Tibial nerve (tissue), 4 donors: ENCODE data around the gene TRIM34.

ENCODE experiments used
- CTCF ChIP-seq, 5 experiments: fragments of 200-600 bp in 3 of 5; fragments of 450-650 bp in 2 of 5; sonication (generic) in 3 of 5; IDR thresholded peaks; one replicate each; pipeline ENCODE4 v1.5.1; 2016 to 2019; ENCODE audit warnings: antibody characterized with exemption in 5 of 5, mild to moderate bottlenecking in 3 of 5, moderate library complexity in 2 of 5
- EP300 ChIP-seq, 2 donors: sonication (generic); formaldehyde crosslinking; IDR thresholded peaks; one replicate each; pipeline ENCODE4 v1.6.1; 2017; ENCODE audit warnings: antibody characterized with exemption in 2 of 2, mild to moderate bottlenecking in 1 of 2

- TF ChIP-seq CTCF (IDR thresholded peaks at IDR 0.05) (no peak), EP300 (IDR thresholded peaks at IDR 0.05) (no peak)
Observed at GRCh38 chr11:5639953-5640352, 15.2 kb downstream of the TRIM34 start.
